Stimulated activated CD8-positive, alpha-beta memory T cell treated with anti-CD3 and anti-CD28 coated beads, Interleukin-7, amount 100 ng/mL, for 4 hours (primary cell): ENCODE data around the gene EIF3K.

ENCODE experiments used
- DNase-seq, 2 donors: peaks; one replicate each; pipeline ENCODE4 v3.0.0-alpha.2; 2020; ENCODE audit warnings: low read depth in 2 of 2

The EIF3K gene

GRCh38 chr19:38649305-38650171 is 30.6 kb downstream of the EIF3K start:
- no peak for DNase-seq

- no peak for DNase-seq
Measured at GRCh38 chr19:38650172-38650775, 31.3 kb downstream of the EIF3K start.

- no peak for DNase-seq
Measured at GRCh38 chr19:38650911-38651584, 32.1 kb downstream of the EIF3K start.

GRCh38 chr19:38653028-38653571 is 34.1 kb downstream of the EIF3K start:
- no peak for DNase-seq

- no peak for DNase-seq
Measured at GRCh38 chr19:38654628-38655055, 35.7 kb downstream of the EIF3K start.

- no peak for DNase-seq
Measured at GRCh38 chr19:38655148-38655824, 36.3 kb downstream of the EIF3K start.

GRCh38 chr19:38656171-38656981 is 37.4 kb downstream of the EIF3K start:
- DNase-seq: peak in 1 of 2 donors; percentile 31

- DNase-seq: no peak
Measured at GRCh38 chr19:38657633-38658222, 38.7 kb downstream of the EIF3K start.

GRCh38 chr19:38658462-38659306 is 39.7 kb downstream of the EIF3K start:
- no peak for DNase-seq

GRCh38 chr19:38660724-38661123 is 41.7 kb downstream of the EIF3K start:
- DNase-seq: no peak

- DNase-seq: no peak
Measured at GRCh38 chr19:38661136-38661535, 42.1 kb downstream of the EIF3K start.

- no peak for DNase-seq
Measured at GRCh38 chr19:38661996-38662395, 43.0 kb downstream of the EIF3K start.

GRCh38 chr19:38662537-38663155 is 43.7 kb downstream of the EIF3K start:
- no peak for DNase-seq

GRCh38 chr19:38663156-38663651 is 44.2 kb downstream of the EIF3K start:
- no peak for DNase-seq

- DNase-seq: no peak
Measured at GRCh38 chr19:38663957-38664502, 45.0 kb downstream of the EIF3K start.

- no peak for DNase-seq
Measured at GRCh38 chr19:38664503-38665211, 45.7 kb downstream of the EIF3K start.

- no peak for DNase-seq
Measured at GRCh38 chr19:38665219-38665931, 46.4 kb downstream of the EIF3K start.
